ENCODE measurements around the gene CFAP97D1.
A peak's percentile ranks its signal among the peaks of the same experiment; 100 is the strongest.

CFAP97D1 gene

GRCh38 chr17:43780135-43780534, at the start of gene CFAP97D1:
Gene CFAP97D1 (plus strand): TSS chr17:43780435. CDS start chr17:43780463, 28 bp downstream.
- H3K27ac Mint-ChIP-seq, result no peak within 1 kb of the TSS
- DNase-seq (no peak), ATAC-seq (no peak)
- peaks cover 51% of the 10 kb centered on the region for H3K27me3 Mint-ChIP-seq
- H3K4me1 Mint-ChIP-seq, result peaks cover 14% of the 10 kb centered on the region
- peak within 1 kb of the TSS; percentile 72 to 85 for H3K4me3 Mint-ChIP-seq
- H3K9me3 Mint-ChIP-seq, result no peaks in the 10 kb centered on the region

GRCh38 chr17:43732958-43733357, 47.3 kb upstream of the CFAP97D1 start:
- no peak overlapping the region for H3K27ac Mint-ChIP-seq
- H3K4me3 Mint-ChIP-seq, result no peak overlapping the region
- peaks cover 0 to 9% of the 10 kb centered on the region in 2 donors for H3K9me3 Mint-ChIP-seq

DNA sequence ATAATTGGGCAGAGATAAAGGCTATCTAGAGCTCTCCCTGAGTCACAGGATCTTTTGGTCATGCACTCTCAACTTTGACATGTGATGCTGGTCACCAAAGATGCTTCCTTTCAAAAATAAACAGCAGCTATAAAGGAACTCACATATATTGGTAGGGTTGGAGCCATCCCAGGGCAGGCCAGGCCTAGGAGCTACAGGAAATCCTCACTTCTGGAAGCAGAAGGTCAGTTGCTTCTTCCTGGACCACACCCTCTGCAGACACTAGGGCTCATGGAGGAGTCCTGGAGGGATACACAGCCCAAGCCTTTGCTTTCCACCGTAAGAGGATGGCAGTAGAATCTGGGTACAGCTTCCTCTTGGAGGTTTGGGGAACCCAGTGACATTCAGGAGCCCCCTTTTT, 46.3 kb upstream of the CFAP97D1 start:
- Mint-ChIP-seq H3K27ac (no peak overlapping the region), H3K27me3 (peaks cover 15% of the 10 kb centered on the region), H3K4me3 (no peak overlapping the region), H3K4me1 (no peaks in the 10 kb centered on the region), H3K9me3 (peaks cover 0 to 9% of the 10 kb centered on the region in 2 donors)
- no peak for ATAC-seq
- DNase-seq, result no peak

More at GRCh38 chr17:43732958-43733357, 47.3 kb upstream of the CFAP97D1 start:
- no peak for DNase-seq
- no peak for ATAC-seq
- Mint-ChIP-seq H3K27me3 (peaks cover 9% of the 10 kb centered on the region), H3K4me1 (no peaks in the 10 kb centered on the region)

DNA sequence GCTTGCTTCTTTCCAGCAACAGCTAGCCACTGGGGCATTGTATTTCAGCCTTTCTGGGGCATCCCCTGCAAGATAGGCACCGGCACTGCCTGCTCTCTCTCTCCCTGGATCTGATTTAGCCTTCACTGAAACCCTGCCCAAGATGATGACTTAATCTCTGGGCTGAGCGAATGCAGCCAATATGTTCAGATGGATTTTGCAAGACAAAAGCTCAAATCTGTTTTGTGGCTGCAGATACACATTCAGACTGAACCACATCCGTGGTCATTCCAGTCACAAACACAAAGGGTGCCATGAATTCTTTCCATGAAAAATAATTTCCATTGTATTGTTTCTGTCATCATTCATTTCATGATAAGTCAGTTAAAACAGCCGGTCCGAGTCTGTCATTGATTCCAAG, 45.9 kb upstream of the CFAP97D1 start:
- ATAC-seq (no peak), DNase-seq (no peak)
- Mint-ChIP-seq H3K4me3 (no peak overlapping the region), H3K9me3 (peaks cover 0 to 9% of the 10 kb centered on the region in 2 donors), H3K27ac (no peak overlapping the region), H3K4me1 (no peaks in the 10 kb centered on the region), H3K27me3 (peaks cover 15% of the 10 kb centered on the region)

DNA sequence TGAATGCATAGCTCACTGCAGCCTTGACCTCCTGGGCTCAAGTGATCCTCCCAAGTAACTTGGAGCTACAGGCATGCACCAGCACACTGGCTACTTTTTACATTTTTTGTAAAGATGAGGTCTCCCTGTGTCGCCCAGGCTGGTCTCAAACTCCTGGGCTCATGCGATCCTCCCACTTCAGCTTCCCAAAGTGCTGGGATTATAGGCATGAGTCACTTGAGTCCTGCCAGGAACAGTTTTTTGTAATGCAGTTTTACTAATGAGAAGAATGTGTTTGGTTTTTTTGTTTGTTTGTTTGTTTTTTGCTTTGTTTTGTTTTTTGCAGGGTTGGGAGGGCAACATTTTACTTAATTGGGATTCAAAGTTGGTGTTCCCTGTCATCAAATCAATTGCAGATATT, 43.8 kb upstream of the CFAP97D1 start:
- no peak overlapping the region for H3K4me3 Mint-ChIP-seq
- H3K27ac Mint-ChIP-seq, result no peak overlapping the region
- H3K4me1 Mint-ChIP-seq, result no peaks in the 10 kb centered on the region
- peaks cover 28% of the 10 kb centered on the region for H3K27me3 Mint-ChIP-seq
- H3K9me3 Mint-ChIP-seq, result peaks cover 0 to 9% of the 10 kb centered on the region in 2 donors
- DNase-seq (no peak), ATAC-seq (no peak)

DNA sequence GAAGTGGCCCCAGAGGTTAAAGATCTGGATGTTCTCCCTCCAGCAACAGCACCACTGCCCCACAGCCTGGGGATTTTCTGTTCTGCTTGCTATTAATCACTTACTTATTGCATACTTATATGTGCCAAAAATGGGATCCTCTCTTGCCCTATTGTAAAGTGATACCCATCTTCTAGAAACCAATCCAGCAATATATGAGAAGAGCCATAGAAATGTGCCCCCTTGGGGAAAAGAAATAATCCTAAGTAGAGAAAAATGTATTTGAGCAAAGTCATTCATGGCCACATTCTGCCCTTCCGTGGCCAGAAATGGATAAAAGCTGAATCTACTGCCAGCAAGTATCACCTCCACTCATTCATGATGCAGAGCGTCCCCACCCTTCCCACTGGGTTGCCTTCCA, 42.5 kb upstream of the CFAP97D1 start:
- Mint-ChIP-seq H3K4me1 (no peaks in the 10 kb centered on the region), H3K27me3 (peaks cover 34% of the 10 kb centered on the region), H3K9me3 (peaks cover 0 to 9% of the 10 kb centered on the region in 2 donors), H3K27ac (no peak overlapping the region), H3K4me3 (no peak overlapping the region)
- ATAC-seq, result no peak
- no peak for DNase-seq

GRCh38 chr17:43740541-43740940, 39.7 kb upstream of the CFAP97D1 start:
- H3K27me3 Mint-ChIP-seq, result peaks cover 57% of the 10 kb centered on the region
- H3K9me3 Mint-ChIP-seq, result no peaks in the 10 kb centered on the region
- H3K27ac Mint-ChIP-seq, result peak overlapping the region in 1 of 2 donors; percentile 2
- ATAC-seq (no peak), DNase-seq (no peak)
- no peak overlapping the region for H3K4me3 Mint-ChIP-seq
- no peaks in the 10 kb centered on the region for H3K4me1 Mint-ChIP-seq

DNA sequence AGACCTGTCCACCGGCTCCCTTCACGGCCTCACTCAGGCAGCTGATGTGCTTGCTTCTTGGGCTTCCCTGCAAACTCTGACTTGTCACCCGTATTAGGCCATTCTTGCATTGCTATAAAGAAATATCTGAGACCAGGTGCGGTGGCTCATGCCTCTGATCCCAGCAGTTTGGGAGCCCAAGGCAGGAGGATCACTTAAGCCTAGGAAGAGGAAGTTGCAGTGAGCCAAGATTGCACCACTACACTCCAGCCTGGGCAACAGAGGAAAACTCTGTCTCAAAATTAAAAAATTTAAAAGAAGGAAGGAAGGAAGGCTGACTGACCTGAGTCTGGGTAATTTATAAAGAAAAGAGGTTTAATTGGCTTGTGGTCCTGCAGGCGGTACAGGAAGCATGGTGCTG, 38.6 kb upstream of the CFAP97D1 start:
- DNase-seq (no peak), ATAC-seq (no peak)
- H3K4me3 Mint-ChIP-seq, result no peak overlapping the region
- no peak overlapping the region for H3K27ac Mint-ChIP-seq
- H3K9me3 Mint-ChIP-seq, result no peaks in the 10 kb centered on the region
- peaks cover 68% of the 10 kb centered on the region for H3K27me3 Mint-ChIP-seq
- no peaks in the 10 kb centered on the region for H3K4me1 Mint-ChIP-seq

DNA sequence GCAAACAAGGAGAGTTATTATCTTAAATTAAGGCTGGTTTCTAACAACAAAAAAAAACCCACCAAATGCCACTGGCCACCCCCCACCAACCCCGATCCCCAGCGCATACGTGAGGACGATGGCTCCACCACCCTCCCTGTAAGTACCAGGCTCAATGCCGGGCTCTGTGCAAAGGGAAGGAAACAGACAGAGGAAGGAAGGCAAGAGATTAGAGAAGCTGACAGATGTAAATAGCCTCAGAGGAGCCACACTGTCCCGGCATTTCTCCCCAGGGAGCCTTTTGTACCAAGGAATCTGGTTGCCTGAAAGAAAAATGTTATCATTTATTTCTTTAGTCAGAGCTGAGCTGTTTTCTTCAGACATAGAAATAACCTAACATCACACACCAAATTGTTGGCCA, 34.7 kb upstream of the CFAP97D1 start:
- peaks cover 64% of the 10 kb centered on the region for H3K27me3 Mint-ChIP-seq
- DNase-seq (no peak), ATAC-seq (no peak)
- H3K27ac Mint-ChIP-seq, result no peak overlapping the region
- peaks cover 6% of the 10 kb centered on the region for H3K4me1 Mint-ChIP-seq
- H3K9me3 Mint-ChIP-seq, result no peaks in the 10 kb centered on the region
- H3K4me3 Mint-ChIP-seq, result no peak overlapping the region

DNA sequence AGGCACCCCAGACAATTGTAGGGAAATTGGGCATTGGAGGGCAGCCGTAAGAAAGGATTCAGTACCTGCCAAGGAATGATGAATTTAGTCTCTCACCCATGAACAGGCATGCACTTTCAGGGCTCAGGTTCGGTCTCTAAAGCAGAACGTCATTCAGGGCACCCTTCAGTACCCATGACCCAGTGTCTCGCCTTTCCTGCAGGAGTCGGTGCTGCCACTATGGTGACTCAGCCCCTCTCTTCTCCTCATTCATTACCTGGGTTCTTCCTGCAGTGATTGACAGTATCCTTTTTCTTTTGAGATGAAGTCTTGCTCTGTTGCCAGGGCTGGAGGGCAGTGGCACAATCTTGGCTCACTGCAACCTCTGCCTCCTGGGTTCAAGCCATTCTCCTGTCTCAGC, 30.1 kb upstream of the CFAP97D1 start:
- peaks cover 68% of the 10 kb centered on the region for H3K27me3 Mint-ChIP-seq
- H3K4me1 Mint-ChIP-seq, result peaks cover 6% of the 10 kb centered on the region
- H3K4me3 Mint-ChIP-seq, result no peak overlapping the region
- ATAC-seq (no peak), DNase-seq (no peak)
- no peaks in the 10 kb centered on the region for H3K9me3 Mint-ChIP-seq
- no peak overlapping the region for H3K27ac Mint-ChIP-seq

DNA sequence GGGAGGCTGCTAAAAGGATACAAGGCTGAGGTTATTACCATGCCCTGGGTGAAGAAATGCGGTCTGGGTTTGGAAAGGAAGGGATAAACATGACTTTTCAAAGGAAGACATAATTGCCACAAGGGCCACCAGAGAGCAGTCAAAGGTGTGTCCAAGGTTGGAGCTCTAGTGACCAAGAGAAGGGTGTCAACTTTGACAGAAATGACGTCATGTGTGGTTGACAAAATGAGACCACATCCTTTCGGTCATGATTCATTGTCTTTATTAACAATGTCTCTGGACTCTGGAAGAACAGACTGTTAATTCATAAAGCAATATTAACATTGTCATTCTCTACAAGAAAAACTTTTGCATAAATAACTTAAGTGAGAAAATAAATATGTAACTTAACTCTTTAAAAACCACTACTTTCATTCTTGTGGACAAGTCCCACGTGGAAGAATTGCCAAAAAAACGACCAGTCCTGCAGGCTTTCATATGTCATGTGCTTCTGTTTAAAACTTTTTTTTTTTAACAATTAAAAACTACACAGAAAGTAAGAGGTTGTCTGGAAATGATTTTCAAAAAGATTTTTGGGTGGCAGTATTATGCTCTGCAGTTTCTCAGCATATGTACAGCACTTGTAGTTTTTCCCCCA, 26.6 kb upstream of the CFAP97D1 start:
- Mint-ChIP-seq H3K27ac (no peak overlapping the region), H3K4me1 (peaks cover 6% of the 10 kb centered on the region), H3K9me3 (no peaks in the 10 kb centered on the region), H3K4me3 (no peak overlapping the region), H3K27me3 (peaks cover 85% of the 10 kb centered on the region)
- no peak for DNase-seq
- peak; percentile 77 for ATAC-seq

GRCh38 chr17:43754947-43755346, 25.3 kb upstream of the CFAP97D1 start:
- DNase-seq (no peak), ATAC-seq (no peak)
- Mint-ChIP-seq H3K9me3 (no peaks in the 10 kb centered on the region), H3K4me1 (peaks cover 3% of the 10 kb centered on the region), H3K27ac (no peak overlapping the region), H3K4me3 (no peak overlapping the region), H3K27me3 (peaks cover 84% of the 10 kb centered on the region)

- DNase-seq (peak in 1 of 2 donors; percentile 20), ATAC-seq (peak; percentile 41)
- Mint-ChIP-seq H3K9me3 (no peaks in the 10 kb centered on the region), H3K27ac (no peak overlapping the region), H3K4me1 (no peaks in the 10 kb centered on the region), H3K27me3 (peaks cover 79% of the 10 kb centered on the region), H3K4me3 (no peak overlapping the region)
Observed at GRCh38 chr17:43755389-43755875, 24.8 kb upstream of the CFAP97D1 start.

DNA sequence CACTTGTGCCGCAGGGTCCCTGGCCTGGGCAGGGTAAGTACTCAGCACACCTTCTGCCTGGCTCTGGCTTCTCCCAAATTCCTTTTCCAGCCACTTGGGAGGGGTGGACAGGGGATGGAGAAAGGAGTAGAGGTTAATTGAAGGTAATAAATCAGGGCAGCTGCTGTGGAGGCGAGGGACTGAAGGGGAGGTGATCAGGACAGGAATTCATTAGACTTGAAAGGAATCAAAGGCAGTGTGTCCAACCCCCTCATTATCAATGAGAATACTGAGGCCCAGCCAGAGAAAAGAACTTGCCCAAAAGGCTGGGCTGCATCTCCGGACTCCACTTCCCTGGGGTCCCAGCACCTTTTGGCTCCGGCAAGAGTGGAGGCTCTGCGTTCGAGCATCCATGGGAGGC, 24.0 kb upstream of the CFAP97D1 start:
- Mint-ChIP-seq H3K27me3 (peaks cover 71% of the 10 kb centered on the region), H3K27ac (no peak overlapping the region), H3K4me3 (no peak overlapping the region), H3K9me3 (no peaks in the 10 kb centered on the region), H3K4me1 (no peaks in the 10 kb centered on the region)
- DNase-seq, result no peak
- no peak for ATAC-seq

- Mint-ChIP-seq H3K27me3 (peaks cover 61% of the 10 kb centered on the region), H3K4me1 (no peaks in the 10 kb centered on the region), H3K27ac (no peak overlapping the region), H3K4me3 (no peak overlapping the region), H3K9me3 (no peaks in the 10 kb centered on the region)
- ATAC-seq (no peak), DNase-seq (no peak)
Observed at GRCh38 chr17:43757171-43757660, 23.0 kb upstream of the CFAP97D1 start.

- Mint-ChIP-seq H3K4me3 (no peak overlapping the region), H3K4me1 (no peaks in the 10 kb centered on the region), H3K27ac (peak overlapping the region in 1 of 2 donors; percentile 56), H3K9me3 (no peaks in the 10 kb centered on the region), H3K27me3 (peaks cover 52% of the 10 kb centered on the region)
- ATAC-seq, result no peak
- DNase-seq, result no peak
Observed at GRCh38 chr17:43758086-43758485, 22.1 kb upstream of the CFAP97D1 start.

All from stimulated activated naive CD8-positive, alpha-beta T cell treated with anti-CD3 and anti-CD28 coated beads, Interleukin-15, amount 100 ng/mL, for 72 hours (primary cell).